ENCODE results near the gene PLCD3. TPM values are rescaled to one million over a fixed set of nuclear protein-coding genes. Genes with fewer than 3 reads are reported as not detected.

PLCD3 gene, protein sequence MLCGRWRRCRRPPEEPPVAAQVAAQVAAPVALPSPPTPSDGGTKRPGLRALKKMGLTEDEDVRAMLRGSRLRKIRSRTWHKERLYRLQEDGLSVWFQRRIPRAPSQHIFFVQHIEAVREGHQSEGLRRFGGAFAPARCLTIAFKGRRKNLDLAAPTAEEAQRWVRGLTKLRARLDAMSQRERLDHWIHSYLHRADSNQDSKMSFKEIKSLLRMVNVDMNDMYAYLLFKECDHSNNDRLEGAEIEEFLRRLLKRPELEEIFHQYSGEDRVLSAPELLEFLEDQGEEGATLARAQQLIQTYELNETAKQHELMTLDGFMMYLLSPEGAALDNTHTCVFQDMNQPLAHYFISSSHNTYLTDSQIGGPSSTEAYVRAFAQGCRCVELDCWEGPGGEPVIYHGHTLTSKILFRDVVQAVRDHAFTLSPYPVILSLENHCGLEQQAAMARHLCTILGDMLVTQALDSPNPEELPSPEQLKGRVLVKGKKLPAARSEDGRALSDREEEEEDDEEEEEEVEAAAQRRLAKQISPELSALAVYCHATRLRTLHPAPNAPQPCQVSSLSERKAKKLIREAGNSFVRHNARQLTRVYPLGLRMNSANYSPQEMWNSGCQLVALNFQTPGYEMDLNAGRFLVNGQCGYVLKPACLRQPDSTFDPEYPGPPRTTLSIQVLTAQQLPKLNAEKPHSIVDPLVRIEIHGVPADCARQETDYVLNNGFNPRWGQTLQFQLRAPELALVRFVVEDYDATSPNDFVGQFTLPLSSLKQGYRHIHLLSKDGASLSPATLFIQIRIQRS
- total RNA-seq: 34.1 TPM

DNA sequence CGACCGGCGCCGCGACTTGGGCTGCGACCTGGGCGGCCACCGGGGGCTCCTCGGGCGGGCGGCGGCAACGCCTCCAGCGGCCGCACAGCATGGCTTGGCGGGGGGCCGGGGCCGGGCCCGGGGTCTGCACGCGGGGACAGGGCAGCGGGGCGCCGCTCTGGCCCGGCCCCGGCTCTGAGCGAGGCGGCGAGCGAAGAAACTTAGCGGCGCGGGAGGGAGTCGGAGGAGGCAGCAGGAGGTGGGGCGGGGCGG, at the start of gene PLCD3:
TSS of gene PLCD3 (minus strand) at position 196 of the 252 bp plus-strand sequence. CDS start at position 91, 105 bp downstream.
- intact Hi-C loops (cut with DNase I): no loop called here
- Histone ChIP-seq H3K9me3 (no peaks in the 10 kb centered on the region), H3K36me3 (no peaks in the 10 kb centered on the region), H3K27me3 (no peaks in the 10 kb centered on the region), H3K4me1 (peaks cover 62% of the 10 kb centered on the region), H3K4me3 (peak within 1 kb of the TSS; percentile 85 to 99), H3K27ac (peak within 1 kb of the TSS; percentile 98)
- TF ChIP-seq POLR2A (IDR thresholded peaks at IDR 0.05) (no peak), POLR2AphosphoS5 (IDR thresholded peaks at IDR 0.05; ENCODE audit: insufficient read depth in 1 of 2, low read depth in 1 of 2) (no peak)
- TF ChIP-seq, protein P1, sequence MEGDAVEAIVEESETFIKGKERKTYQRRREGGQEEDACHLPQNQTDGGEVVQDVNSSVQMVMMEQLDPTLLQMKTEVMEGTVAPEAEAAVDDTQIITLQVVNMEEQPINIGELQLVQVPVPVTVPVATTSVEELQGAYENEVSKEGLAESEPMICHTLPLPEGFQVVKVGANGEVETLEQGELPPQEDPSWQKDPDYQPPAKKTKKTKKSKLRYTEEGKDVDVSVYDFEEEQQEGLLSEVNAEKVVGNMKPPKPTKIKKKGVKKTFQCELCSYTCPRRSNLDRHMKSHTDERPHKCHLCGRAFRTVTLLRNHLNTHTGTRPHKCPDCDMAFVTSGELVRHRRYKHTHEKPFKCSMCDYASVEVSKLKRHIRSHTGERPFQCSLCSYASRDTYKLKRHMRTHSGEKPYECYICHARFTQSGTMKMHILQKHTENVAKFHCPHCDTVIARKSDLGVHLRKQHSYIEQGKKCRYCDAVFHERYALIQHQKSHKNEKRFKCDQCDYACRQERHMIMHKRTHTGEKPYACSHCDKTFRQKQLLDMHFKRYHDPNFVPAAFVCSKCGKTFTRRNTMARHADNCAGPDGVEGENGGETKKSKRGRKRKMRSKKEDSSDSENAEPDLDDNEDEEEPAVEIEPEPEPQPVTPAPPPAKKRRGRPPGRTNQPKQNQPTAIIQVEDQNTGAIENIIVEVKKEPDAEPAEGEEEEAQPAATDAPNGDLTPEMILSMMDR (IDR thresholded peaks at IDR 0.05): no peak
- no peak for DNase-seq (ENCODE audit: extremely low spot score in 2 of 2)

DNA sequence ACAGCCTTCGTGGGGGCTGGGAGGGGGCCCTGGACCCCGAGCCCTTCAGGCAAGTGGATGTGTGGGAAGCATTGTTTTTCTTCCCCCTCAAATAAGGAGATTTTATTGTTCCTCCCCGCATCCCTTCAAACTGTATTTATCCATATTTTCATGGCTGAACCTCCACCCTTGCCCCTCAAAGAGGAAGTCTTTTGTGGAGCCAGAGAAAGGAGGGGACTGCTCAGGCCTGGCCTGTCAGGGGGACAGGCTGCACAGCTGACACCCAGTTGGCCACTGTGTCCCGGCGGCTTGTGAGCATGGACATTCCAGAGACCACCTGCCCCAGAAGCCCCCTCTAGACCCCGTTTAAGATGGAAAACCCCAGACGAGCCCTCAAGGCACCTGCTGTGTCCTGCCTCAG, 45.2 kb upstream of the PLCD3 start:
- Histone ChIP-seq H3K9me3 (no peaks in the 10 kb centered on the region), H3K27me3 (no peaks in the 10 kb centered on the region), H3K4me3 (no peak overlapping the region), H3K4me1 (peaks cover 21% of the 10 kb centered on the region), H3K27ac (no peak overlapping the region), H3K36me3 (no peaks in the 10 kb centered on the region)
- intact Hi-C loops (cut with DNase I): no loop called here
- DNase-seq (ENCODE audit: extremely low spot score in 2 of 2): no peak
- TF ChIP-seq POLR2A (IDR thresholded peaks at IDR 0.05) (no peak), POLR2AphosphoS5 (IDR thresholded peaks at IDR 0.05; ENCODE audit: insufficient read depth in 1 of 2, low read depth in 1 of 2) (no peak)
- TF ChIP-seq, protein P1 (IDR thresholded peaks at IDR 0.05): no peak

DNA sequence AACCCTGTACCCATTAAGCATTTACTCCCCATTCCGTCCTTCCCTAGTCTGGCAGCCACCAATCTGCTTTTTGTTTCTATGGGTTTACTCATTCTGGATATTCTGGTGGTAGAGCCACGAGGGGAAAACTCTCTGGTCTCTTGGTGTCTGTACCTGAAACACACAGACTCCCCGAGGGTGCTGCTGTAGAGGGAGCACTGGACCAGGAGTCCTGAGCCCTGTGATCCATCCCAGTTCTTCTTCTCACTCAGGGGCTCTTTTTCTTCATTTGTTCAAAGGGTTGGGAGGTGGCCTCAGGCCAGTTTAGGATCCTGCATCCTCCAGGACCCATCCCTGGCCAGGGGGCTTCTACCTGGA, 43.4 kb upstream of the PLCD3 start:
- H3K36me3 ChIP-seq: no peaks in the 10 kb centered on the region
- TF ChIP-seq POLR2A (IDR thresholded peaks at IDR 0.05): no peak
- TF ChIP-seq, protein P1 (IDR thresholded peaks at IDR 0.05): no peak
- no peak for TF ChIP-seq POLR2AphosphoS5 (IDR thresholded peaks at IDR 0.05; ENCODE audit: insufficient read depth in 1 of 2, low read depth in 1 of 2)
- H3K9me3 ChIP-seq: no peaks in the 10 kb centered on the region
- no peak overlapping the region for H3K4me3 ChIP-seq
- intact Hi-C loops (cut with DNase I): no loop called here
- H3K27me3 ChIP-seq: no peaks in the 10 kb centered on the region
- peak overlapping the region; percentile 56 for H3K27ac ChIP-seq
- no peak for DNase-seq (ENCODE audit: extremely low spot score in 2 of 2)
- H3K4me1 ChIP-seq: peaks cover 39% of the 10 kb centered on the region

DNA sequence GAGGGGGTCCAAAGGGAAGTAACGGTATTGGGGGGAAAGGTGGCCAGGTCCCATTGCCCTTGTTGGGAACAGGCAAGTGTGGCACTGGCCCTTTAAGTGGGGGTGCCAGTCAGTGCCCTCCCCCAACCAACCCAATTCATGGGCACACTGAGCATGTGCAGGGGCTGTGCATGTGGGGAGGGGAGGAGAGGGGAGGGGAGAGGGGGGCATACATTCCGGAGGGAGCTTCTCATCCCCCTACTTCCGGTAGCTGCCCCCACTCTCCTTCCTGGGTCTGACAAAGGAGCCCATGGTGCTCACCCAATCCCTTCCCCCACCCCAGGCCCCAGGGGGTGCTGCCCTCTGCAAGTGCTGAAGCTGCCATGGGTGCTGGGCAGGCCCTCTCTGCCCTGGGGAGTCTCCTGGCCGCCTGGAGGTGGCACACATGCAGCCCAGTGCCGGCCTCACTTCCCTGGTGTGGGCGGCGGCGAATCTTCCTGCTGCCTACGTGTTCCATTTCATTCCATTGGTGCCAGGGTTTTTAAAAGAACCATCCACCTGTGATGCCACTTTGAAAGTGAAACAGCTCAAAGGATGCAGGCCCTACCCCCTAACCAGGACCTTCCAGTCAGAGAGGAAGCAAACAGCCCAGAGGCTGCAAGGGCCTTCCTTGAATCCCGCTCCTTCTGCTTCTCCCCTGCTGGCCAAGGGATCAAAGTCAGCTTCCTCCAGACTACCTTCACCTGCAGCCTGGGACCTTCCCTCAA, 40.4 kb upstream of the PLCD3 start:
- intact Hi-C loops (cut with DNase I): no loop called here

DNA sequence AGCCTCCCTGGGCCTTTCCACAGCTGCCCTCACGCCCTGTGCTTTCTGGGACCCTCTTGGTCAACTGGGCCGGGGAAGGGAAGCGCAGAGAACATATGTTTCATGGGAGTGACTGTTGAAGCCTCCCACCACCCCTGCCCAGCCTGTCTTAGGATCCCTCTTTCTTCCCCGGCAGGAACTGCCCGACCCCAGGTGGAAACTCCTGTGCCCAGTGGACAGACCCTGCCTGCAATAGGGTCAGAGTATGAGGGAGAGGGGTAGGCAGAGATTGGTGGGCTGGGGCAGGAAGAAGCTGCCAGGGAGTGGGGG, 39.9 kb upstream of the PLCD3 start:
- intact Hi-C loops (cut with DNase I): no loop called here
- Histone ChIP-seq H3K4me3 (peak overlapping the region; percentile 40 to 43), H3K9me3 (no peaks in the 10 kb centered on the region), H3K27me3 (no peaks in the 10 kb centered on the region), H3K36me3 (peaks cover 0 to 8% of the 10 kb centered on the region in 2 donors), H3K4me1 (peaks cover 50% of the 10 kb centered on the region), H3K27ac (peak overlapping the region; percentile 98)
- no peak for DNase-seq (ENCODE audit: extremely low spot score in 2 of 2)
- TF ChIP-seq, protein P1 (IDR thresholded peaks at IDR 0.05): no peak

More for the DNA sequence above, 40.4 kb upstream of the PLCD3 start:
- H3K27ac ChIP-seq: peak overlapping the region; percentile 98
- H3K9me3 ChIP-seq: no peaks in the 10 kb centered on the region
- DNase-seq (ENCODE audit: extremely low spot score in 2 of 2): no peak
- no peak for TF ChIP-seq POLR2A (IDR thresholded peaks at IDR 0.05)
- TF ChIP-seq POLR2AphosphoS5 (IDR thresholded peaks at IDR 0.05; ENCODE audit: insufficient read depth in 1 of 2, low read depth in 1 of 2): peak in 1 of 2 donors; percentile 56
- no peaks in the 10 kb centered on the region for H3K27me3 ChIP-seq
- peaks cover 0 to 8% of the 10 kb centered on the region in 2 donors for H3K36me3 ChIP-seq
- peaks cover 50% of the 10 kb centered on the region for H3K4me1 ChIP-seq
- H3K4me3 ChIP-seq: peak overlapping the region; percentile 40 to 43
